ENCODE data around the gene SERTAD2.
A peak's percentile ranks its signal among the peaks of the same experiment; 100 is the strongest.

Gene SERTAD2

DNA sequence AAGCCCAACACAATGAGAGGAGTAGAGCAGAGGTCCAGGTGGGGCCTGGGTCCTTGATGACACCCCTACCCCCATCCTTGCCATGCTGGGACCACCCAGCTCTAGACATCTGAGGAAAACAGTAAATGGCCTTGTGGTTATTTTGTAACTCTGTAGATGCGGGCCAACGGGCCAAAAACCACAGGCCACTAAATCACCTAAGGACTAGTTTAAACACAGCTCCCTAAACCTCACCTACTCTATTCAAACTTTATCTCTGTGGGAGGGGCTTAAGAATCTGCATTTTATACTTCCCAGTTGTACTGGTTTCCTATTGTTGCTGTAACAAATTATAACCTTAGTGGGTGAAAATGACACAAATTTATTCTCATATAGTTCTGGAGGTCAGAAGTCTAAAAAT is 19.0 kb upstream of the SERTAD2 start:
- DNase-seq = no peak

DNA sequence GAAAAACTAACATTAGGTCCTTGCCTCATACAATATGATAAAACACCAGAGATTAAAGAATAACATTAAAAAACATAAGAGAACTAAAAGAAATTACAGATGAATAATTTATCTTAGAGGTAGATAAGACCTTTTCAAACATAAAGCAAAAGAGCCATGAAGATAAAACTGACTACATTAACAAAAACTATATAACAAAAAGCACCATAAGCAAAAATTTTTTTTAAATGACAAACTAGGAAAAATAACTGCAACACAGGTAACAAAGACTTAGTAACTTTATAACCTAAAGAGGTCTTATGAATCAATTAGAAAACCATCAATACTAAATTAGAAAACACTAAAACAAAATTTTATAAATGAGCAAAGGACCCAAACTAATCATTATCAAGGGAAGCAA is 16.3 kb upstream of the SERTAD2 start:
- DNase-seq = no peak

DNA sequence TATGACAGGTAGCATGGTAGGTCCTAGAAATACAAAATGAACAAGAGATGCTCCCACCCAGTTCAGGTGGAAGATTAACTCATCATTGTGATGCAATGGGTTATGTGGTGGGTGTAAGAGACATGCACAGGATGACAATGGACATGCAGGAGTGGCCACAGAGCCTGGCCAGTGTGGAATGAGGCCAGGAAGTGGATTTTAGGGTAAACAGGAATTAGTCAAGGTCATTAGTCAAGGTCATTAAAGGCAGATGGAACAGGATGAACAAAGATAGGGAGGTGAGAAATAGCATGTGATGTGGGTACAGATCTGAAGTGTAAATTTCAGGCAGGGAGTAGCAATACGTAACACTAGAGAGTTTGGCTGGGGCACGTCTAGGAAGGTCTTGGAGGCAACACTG is 15.6 kb upstream of the SERTAD2 start:
- no peak for DNase-seq

DNA sequence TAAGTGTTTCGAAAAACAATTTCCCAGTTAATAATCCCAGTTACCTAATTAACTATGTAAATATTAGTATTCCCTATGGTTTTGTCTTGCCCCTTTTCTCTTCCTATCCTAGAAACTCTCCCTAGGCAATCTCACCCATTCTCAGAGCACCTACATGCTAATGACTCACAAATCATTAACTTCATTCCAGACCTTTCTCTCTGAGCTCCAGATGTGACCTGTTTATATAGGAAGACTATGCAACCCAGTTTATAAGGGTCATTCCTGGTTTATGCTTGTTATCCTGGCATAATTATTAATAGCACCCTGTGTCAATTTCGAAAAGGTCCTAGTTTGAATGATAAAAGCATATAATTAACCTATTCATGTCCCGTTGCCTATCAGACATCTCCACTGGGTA is 14.8 kb upstream of the SERTAD2 start:
- no peak for DNase-seq

DNA sequence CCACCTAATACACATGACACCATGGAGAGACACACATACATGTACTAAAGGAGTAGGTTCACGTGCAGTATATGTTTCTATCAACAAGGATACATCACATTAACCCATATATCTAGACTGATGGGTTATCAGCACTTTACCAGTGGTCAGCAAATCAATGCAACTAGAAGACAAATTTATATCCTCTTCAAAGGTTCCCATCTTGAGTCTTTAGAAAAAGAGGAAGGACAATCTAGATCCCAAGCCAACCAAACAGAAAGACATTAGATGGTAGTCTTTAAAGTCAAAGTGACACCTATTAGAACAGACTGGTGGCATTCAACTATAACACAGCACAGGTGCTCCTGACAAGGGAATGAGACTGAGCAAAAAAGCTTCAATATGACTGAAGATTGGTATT is 13.8 kb upstream of the SERTAD2 start:
- no peak for DNase-seq

DNA sequence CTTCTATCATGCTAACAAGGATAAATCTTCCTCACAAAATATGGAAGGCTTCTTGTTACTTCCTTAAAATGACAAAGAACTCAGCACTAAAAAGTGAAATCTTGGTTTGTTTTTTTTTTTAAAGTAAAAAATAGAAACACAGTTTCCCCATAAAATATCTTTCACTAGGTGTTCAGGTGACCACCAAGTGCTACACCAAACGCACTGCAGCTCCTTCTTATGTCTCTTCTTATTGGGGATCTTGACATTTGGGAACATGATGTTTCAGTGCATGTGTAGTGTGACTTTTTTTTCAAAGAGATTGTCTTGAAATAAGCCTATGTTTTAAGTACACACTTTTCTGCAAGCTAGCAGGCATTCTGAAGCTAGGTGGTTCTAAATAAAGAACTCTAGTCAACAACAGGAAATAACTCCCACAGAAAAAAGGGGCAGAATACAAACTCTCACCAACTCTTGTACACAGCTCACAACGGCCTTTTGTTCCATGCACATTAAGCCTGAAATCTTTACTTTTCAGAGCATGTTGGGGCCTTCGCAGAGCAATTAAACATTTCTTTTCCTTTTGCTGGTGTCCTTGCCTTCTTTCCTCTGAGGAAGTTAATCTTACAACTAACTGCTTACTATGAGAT is 13.2 kb upstream of the SERTAD2 start:
- DNase-seq = no peak

DNA sequence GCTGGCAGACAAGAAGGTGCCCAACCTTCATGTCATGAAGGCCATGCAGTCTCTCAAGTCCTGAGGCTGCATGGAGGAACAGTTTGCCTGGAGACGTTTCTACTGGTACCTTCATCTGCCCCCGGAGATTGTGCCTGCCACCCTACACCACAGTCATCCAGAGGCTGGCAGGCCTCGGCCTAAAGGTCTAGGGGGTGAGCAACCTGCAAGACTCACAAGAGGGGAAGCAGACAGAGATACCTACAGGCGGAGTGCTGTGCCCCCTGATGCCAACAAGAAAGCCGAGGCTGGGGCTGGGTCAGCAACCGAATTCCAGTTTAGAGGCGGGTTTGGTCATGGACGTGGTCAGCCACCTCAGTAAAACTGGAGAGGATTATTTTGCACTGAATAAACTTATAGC is 12.0 kb upstream of the SERTAD2 start:
- DNase-seq = no peak

DNA sequence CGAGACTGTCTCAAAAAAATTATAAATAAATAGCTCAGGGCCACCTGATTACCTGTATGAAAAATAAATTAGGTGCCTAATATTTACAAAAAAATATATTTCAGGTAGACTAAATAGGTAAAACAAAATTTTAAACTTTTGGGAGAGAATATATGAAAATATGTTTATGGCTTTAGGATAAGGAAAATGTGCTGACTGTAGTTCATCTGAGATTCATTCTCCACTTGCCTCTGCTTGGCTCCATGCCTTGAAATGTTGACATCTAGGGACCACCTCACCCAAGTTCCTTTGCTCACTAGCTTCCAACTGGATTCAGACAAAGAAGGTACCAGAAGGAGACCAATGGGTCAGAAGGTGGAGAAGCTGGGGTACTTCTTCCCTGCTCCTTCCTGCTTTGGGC is 9.7 kb upstream of the SERTAD2 start:
- DNase-seq = no peak

DNA sequence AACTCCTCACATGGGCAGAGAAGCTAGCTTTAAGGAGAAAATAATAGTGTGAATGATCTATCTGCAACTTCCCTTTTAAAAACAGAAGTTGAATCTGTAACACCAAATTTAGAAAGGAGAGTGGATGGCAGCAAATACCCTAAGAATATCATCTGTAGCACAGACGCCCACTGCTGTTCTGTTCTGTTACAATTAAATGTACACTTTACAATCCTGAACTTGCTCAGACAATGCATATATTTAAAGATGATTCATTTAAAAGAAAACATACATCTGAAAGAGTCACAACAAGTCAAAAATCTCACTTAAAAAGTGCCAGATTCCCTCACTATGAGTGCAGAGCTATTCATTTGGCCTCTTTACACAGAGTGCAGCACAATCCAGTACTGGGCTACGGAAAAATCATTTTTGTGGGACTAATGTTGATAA is 8.0 kb upstream of the SERTAD2 start:
- no peak for DNase-seq

DNA sequence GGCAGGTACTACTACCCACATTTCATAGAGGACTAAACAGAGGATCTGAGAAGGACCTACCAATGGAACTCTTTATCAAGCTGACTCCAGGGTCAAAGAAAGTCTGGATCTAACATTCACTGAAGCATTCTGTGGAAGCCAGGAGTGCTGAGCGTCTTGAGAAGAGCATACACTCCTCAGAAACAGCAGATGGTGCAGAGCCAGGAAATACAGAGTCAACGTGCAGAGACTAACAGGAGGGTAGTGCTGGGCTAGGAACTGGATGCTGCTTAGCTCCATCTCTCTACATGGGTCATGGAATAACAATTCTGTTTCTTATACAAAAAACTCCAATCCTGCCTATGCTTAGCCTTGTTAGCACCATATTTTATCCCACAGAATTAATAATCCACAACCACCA is 5.5 kb upstream of the SERTAD2 start:
- DNase-seq = no peak

DNA sequence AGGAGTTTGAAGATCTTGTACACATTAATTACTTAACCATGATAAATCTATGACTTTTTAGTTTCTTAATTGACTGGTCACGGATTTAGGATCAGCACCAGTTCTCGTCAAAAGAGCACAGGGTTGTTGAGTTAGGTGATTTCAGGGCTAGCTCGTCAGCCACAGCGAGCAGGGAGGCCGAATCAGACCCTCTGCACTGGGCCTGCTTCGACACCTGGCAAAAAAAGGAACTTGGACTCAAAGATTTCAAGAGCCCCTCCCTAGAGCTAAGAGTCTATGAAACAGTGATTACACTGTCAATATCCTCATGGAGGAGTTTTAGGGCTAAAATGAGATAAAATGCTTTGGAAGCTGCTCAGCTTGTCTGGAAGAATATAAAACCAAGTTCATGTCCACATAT is 4.6 kb upstream of the SERTAD2 start:
- no peak for DNase-seq

DNA sequence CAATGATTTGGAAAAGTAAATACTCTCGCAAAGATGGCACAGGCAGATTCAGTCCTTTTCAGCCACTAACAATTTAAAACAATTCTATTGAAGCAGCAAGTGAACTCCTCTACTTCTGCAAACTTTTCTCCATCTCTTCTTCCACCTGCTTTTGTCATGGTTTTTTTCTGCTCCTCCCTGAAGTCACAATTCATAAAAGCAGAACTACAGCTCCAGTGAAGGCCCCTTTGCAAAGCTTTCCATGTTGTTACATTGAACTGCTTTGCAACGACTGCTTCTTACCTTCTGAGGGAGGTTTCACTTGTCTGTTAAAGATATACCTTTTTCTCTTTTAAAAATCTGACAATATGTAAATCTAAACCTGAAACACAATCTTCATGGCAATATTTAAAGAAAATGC is 3.7 kb upstream of the SERTAD2 start:
- DNase-seq = no peak

DNA sequence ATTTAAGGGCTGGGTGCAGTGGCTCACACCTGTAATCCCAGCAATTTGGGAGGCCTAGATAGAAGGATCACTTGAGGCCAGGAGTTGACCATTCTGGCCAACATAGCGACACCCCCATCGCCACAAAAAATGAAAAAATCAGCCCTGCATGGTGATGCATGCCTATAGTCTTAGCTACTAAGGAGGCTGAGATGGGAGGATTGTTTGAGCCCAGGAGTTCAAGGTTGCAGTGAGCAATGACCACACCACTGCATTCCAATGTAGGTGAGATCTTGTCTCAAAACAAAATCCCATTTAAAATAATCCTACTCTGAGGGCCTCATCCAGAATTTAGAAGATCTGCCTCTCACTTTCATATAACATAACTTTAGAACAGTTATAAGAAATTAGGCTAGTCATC is 2.7 kb upstream of the SERTAD2 start:
- DNase-seq = no peak

DNA sequence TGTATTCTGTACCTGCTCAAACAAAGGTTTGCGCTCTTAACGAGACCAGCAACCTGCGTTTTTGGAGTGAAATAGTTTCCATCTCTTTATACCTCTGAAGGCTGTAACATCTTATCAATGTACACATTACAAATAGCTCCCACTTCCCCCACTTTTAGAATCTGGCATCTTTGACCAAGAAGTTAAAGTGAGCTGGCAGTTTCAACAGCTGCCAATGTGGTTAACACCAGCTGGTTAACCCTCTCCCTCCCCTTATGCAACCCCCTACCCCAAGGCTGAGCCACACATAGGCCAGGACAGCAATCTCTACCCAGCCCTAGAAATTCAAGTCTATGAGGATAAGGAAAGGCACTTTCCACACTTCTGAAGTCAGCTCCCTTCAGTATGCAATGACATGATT is 2.2 kb upstream of the SERTAD2 start:
- no peak for DNase-seq

DNA sequence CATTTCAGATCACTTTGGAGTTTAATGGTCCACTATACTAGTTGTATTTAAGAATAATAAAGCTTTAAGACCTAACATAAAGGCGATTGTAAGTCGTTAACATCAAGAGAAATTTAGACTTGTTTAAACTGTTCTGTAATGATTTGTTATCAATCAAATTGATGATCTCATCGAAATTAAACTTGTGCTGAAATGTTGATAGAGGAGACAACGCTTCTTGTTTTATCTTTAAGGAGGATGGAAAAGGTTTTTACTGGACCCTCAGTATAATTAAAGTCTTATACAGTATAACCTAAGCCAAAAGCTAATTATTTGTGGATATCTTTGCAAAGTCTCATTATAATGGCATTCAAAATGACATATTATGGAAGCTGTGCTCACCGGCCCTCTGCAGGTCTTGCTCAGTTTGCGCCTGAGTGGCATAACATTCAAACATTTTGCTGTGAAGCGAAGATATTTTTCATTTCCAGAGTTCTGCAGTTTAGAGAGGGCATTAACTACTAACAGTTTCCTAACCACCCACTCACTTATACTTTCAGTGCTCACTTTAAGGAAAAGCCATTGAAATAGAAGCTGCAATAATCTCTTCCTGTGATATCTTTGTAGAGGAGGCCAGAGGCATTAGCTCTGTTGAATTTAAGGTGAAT is 1.4 kb upstream of the SERTAD2 start:
- no peak for DNase-seq

DNA sequence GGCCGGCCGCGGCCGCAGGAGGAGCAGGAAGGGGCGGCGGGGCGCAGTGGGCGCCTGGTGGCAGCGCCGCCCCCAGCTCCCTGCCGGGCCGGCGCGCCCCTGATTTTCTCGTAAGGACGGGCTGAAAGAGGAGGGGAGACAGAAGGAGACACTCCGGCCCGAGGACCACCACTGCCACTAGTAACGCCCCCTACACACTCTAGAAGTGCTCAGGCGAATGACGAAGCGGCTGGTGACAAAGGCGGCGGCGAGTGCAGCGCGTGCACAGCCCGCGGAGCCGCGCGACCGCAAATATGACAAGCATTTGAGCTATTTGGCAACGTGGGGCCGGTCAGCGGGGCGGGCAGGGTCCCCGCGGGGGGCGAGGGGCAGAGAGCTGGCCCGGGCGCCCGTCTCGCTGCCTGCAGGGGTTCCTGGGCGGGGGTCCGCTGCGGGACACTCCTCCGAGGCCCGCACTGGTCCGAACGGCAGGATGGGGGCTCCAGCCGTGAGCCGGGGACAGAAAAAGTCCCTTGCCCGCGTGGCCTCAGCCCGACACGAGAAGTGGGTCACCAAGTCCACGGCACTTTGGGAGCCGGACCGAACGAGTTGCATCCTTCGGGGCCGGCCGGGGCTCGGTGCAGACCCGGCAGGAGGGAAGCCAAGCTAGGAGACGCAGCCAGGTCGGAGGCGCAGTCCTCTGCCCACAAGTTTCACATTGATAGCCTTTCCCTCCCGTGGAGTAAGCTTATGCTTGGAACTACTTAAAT is 524 bp upstream of the SERTAD2 start:
- peak; percentile 40 for DNase-seq

DNA sequence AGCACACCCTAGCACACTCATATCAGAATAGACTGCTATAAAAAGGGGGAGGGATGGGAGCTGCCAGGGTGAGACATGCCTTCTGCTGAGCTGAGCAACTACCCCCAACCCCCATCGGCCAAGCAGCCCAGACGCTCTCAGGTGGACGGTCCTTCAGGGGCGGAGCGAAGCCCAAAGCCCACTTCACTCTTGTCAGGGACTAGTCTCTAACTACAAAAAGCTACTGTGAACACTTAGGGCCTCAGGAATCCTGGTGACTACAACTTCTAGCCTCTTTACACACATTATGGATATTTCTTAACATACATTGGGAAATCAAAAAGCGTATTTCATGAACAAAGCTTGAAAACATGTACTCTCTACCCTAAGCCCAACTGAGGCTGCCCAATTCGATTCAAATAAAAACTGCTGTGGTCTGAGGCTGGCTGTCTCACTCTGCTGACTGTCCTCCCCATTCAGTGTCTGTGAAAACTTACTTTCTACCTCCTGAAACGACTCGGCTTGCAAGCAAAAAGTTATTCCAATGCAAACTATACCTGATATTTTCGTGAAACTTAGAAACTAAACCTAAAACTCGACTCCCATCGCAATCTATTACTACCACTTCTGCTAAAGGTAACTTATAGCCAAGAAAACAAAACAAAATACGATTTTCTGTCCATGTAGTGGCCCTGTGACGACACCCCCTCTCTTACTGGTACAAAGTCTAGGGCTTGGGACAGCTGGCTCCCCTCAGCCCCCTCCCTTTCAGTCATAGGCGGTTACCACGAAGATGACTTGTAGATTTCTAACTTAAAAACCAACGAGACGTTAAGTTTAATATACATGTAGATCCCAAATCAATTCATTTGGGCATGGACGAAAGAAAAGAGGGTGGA is 1.2 kb downstream of the SERTAD2 start:
- DNase-seq = no peak

DNA sequence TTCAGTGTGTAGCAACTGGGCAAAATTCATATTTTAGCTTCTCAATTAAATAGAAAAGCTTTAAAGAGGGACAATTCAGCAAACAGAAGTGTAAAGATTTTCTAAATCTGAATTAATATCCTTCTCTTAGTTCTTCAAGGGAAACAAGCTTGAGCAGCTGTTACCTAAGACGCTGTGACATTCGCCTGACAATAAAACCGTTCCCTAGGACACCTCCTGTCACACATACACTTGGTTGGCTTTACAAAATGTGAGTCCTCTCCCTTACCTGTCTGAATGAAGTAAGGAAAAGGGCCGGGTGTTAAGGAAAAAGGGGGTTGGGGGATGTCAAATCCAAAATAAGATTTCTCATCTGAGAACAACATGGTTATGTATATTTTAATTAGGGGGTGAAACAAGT is 2.1 kb downstream of the SERTAD2 start:
- no peak for DNase-seq

DNA sequence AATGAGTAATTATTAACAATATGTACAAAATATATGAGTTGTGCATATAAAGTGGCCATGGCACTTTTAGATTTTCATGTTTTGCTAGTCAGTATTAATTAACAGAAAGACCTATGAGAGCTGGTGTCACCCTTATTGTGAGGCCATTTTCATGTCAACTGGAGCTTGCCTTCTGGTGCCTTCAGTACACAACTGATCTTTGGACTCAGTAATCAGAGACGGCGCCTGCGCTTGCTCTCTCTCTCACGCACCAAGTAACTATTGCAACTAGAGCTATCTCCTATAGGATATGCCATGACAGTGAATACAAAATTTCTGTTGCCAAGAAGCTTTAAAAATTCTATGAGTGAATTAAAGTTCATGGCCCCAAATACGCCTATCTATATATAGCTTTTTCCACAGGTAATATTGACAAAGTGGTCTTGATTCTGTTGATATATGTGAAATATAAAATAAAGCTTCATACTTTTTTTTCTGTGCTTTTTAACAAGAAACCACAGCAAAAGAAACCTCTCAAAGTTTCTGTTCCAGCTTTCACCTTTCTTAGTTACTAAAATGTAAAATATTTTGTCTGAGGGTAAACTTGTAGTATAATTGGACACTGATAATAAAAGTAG is 2.9 kb downstream of the SERTAD2 start:
- DNase-seq = no peak

DNA sequence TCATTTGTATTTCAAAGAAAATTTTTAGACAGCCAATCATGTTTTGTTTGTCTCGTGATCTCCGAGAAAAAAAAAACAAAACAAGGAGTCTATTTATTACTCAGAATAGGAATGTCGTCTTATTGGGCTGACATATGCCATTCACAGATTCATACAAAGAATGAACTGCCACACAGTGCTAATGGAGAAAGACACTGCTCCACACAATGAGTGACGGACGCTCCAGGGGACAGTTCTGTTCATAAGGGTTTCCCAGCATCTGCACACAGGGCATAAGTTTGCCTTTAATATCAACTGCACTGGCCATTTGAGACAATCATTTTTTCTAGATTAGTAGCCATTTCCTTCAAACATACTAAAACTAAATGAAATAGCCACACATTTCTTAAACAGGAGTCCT is 3.4 kb downstream of the SERTAD2 start:
- no peak for DNase-seq

DNA sequence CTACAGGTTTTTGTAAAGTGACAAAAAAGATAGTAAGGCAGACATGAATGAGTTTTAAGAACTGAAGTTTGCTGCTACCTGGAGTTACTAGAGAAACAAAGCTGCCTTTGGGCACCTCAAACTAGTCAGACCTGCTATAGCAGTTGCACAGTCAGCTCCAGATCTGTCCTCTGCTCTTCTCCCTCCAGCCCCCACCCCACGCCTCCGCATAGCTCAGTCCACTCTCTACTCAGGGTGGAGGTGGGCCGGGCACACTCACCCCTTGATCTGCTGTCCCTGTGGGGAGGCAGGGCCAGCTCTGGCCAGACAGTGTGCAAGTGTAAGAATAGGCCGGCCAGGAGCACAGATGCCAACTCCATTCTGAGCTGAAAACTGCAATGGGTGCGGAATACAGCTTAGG is 4.1 kb downstream of the SERTAD2 start:
- DNase-seq = no peak

DNA sequence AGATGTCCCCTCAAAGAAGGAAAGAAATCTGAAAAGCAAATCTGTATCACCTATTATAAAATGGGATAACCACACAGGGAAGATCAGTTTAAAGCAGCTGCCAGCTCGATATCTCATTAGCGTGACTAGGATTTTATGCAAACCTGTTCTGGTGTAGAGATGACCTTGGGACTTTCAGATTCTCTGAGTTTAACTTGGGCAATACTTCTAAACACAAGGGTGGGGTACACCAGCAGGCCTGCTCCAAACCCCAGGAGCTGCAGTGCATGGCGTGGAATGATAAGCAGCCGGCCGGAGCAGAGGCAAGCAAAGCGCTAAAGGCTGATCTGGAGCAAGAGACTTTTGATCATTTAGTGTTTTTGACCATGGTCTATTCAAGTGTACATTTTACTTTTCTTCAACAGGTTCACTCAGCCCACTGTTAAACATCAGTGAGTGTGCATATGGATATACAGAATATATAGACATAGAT is 4.7 kb downstream of the SERTAD2 start:
- no peak for DNase-seq
